C4-2B (cell line): ENCODE data around the gene DNAH8.

Experiments used
- CTCF ChIP-seq: fragments of 450-650 bp; conservative IDR thresholded peaks from 2 replicates; pipeline ENCODE4 v1.5.1; 2017; ENCODE audit warnings: mild to moderate bottlenecking
- ZFX ChIP-seq: fragments of 450-650 bp; IDR thresholded peaks from 2 replicates; pipeline ENCODE4 v1.6.1; 2017

DNA sequence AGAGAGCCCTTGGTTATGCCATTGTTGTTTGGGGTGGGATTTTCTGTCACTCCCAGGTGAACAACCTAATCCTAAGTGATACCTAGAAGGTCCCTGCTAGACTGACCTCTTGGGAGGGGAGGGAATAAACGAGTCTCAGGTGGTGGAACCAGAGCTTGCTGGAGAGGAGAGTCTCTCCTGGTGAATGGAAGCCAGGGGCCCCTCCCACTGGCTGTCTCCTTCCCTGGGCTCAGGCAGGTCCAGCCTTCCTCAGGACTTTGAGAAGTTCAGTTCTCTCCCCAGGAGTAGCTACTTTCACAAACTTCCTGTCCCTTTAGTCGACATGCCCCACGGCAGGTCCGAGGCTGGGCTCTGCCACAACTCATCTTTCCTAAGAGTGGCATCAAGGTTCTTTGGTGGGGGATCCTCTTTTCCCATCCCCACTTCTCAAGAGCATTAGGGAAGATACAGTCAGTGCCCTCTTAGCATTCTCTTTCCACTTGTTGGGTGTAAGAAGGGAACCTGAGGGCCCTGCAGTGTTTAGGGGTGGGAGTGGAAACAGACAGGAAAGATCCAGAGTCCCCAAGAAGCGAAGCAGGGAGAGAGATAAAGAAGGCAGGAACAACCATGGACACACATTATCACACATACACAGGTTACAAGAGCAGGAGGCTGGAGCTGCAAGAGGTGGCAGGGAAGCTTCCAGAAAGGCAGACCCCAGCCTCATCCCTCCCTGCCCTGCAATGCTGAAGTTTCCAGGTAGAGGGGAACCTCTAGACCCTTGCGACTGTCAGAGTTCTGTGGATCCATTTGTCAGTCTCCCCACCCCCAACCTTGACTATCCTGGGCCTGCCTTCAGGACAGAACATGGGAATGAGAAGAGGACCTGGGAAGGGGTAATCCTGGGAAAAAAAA, 332.6 kb downstream of the DNAH8 start:
- TF ChIP-seq CTCF (no peak), ZFX (no peak)
